RCC 7860 (cell line): ENCODE measurements around the gene MYOZ2.
"Not testable (repeated sequence)": the region's sequence is repeated elsewhere in the genome, so short reads cannot be mapped to it uniquely, and the experiment has no call there.

ENCODE experiments used
- DNase-seq: peaks from one replicate; pipeline ENCODE4 v3.0.0-alpha.2; 2015; ENCODE audit warnings: low spot score
- FAIRE-seq: peaks from 2 replicates; lab custom pipeline; 2012; peaks lifted over from hg19 to GRCh38; lab: Jason Lieb, UNC

The MYOZ2 gene

DNA sequence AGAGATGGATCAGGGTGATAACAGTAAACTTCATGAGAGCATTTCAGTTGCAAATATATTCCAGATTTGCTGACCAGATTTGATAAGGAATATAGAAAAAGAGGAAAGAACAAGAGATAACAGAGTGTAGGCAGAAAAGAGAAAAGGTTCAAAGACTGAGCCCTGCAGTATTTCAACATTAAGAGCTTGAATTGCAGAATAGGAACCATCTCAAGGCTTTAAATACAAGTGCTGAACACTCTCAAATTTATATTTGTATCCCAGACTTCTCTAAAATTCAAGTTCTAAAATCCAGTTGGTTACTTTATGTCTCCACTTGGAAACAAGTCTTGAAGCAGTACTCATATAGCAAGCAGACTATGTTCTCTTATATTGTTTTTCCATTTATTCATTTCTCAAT is 9.7 kb upstream of the MYOZ2 start:
- DNase-seq (no peak), FAIRE-seq (no peak)

DNA sequence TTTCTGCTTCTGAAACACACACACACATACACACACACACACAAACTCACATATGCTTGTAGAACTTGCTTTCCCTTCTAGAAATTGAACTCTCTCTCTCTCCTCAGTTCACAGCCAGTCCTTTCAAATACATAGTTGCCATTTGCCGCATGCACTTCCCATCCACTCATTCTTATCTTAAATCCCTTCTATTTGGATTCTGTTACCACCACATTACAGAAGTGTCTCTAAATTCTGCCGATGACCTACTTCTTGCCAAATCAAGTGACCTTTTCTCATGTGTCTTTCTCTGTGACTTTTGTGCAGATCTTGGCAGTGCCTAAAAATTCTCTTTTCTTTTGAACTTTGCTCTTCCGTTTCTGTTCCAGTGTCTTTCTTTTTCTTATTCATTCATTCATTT is 7.5 kb upstream of the MYOZ2 start:
- no peak for FAIRE-seq
- DNase-seq = no peak

DNA sequence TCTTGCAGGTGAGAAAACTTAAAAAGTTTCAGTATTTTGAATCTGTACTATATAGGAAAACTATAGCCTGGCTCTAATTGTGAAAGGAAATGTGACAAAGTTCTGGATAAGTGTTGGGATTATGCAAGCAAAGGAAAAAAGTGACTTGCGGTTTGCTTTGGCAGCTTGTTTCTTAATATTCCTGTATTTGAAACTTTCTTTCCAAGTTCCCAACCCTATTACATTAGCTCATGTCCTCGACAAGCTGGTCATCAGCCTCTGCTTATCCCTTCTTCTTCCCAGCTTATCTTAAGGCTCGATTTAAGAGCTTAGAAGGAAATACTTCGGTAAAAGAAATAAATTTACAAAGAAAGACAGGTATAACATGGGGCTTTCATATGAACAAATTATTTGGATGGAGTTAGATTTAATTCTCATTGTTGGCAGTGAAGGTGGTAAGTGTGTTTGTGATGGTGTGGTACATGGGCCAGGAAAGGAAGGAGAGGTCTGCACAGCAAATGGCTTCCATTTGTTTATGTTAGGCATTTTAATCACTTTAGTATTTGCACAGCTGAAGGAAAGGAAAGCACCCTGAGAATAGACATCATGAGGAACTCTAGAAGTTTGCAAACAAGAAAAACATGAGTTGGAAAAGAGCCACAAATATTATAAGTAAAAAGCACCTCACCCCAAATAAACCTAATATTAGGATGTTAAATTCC is 5.1 kb upstream of the MYOZ2 start:
- FAIRE-seq = no peak
- DNase-seq = no peak

DNA sequence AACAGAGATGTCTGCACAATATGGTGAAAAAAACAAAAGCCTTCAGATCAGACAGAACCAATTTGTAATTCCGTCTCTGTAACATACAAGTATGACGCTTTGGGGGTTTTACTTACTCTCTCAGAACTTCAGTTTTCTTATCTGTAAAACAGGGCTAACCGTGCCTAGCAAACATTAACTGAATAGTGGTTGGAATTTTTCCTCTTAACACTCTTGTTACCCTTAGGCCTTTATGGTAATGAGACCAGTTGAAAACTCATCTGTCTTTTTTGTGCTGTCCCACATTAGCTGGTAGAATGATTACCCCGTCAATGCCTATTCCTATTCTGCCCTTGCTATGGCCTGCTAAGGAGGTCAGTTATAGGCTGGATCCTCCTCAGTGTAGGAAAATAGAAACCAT is 4.5 kb upstream of the MYOZ2 start:
- no peak for FAIRE-seq

DNA sequence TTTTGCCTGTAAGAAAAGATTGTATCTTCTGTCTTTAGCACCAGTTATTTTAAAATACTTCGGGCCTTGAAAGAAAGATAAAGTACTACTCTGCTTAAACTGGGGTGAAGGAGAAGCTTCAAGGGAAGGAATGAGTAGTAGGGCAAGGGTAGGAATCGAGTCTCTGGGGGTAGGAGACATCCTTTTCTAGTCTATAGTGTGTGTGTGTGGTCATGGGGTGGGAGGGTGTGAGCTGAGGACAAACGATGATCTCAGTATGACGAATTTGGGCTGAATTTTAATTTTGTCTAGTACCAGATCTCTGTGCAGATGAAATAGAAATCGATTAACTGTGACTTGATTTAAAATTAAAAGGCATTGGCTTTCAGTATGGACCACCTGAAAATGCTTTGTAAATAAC is 3.3 kb upstream of the MYOZ2 start:
- FAIRE-seq (no peak), DNase-seq (no peak)

More for the DNA sequence above, 4.5 kb upstream of the MYOZ2 start:
- DNase-seq = no peak

DNA sequence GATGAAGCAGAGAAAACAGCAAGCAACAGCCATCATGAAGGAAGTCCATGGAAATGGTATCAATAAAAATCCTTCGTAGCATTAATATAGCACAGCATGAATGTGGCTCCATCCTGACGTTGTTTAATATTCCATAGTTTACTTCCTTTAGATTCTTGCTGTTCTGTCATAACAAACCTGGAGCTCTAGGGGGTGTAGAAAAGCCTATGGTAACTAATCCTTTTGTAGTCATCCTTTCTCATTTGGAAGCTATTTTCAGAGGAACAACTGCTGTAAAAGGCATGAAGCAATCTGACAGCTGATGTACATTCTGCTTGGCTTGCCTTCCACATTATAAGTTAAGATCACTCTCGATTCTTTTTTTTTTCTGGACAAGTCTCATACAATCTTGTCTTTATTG is 914 bp downstream of the MYOZ2 start:
- no peak for FAIRE-seq
- DNase-seq = no peak

DNA sequence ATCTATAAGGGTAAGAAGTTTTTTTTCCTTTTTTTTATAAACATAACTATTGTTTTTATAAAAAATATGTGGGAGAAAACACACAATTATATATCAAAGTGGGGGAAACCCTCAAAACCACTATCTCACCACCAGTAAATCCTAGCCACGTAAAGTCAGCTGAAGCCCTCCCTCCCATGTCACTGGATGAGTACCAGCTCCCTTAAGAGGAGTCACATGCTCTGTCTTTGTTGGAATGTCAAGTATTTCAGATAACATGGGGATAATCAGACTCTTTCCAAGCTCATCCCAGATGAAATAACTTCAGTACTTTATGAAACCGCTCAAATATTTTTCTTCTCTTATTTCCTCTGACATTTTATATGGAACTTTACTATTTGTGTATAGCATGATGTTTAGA is 2.4 kb downstream of the MYOZ2 start:
- FAIRE-seq (no peak), DNase-seq (no peak)

DNA sequence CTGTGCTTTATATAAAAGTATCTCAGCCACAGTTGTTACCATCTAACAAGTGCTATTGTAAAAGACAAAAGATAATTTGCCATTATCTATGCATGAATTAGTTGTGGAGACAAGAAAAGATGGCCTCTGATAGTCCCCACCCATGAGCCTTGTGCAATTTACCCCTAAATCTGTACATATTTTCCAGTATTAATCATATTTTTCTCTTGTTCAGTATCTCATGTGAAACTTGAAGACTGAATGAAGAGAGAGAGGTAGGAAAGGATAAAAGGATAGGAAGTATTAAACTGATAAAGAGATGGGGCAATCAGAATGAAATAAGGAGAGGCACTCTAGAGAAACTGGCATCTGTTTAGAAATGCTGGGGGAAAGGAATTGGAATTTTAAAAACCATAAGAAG is 3.7 kb downstream of the MYOZ2 start:
- DNase-seq = no peak
- FAIRE-seq = no peak

DNA sequence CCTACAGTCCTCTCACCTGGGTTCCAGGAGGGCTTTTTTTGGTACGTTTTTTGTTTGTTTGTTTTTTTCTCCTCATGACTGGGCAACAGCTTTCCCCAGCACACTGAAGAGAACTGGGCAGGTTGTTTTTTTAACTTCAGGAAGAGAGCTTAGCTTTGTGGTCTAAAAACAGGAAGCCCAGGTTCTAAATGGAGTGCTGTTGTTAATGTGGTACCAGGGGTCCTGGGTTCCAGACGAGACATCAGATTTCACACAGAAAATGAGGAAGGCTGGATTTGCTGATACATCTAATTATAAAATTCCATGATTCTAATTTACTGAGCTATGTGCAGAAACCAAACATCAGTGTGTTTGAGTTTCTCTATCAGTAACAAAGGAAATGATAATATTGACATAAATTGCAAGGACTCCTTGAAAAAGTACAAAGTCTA is 4.2 kb downstream of the MYOZ2 start:
- DNase-seq (no peak), FAIRE-seq (no peak)

DNA sequence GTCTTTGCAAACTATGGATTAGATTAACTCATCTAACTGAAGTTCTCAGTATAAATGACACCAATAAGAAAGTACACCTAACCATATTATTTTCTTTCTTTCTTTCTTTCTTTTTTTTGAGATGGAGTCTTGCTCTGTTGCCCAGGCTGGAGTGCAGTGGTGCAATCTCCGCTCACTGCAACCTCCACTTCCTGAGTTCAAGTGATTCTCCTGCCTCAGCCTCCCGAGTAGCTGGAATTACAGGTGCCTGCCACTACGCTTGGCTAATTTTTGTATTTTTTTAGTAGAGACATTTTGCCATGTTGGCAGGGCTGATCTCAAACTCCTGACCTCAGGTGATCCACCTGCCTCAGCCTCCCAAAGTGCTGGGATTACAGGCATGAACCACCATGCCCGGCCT is 5.7 kb downstream of the MYOZ2 start:
- not testable (repeated sequence) for FAIRE-seq, DNase-seq

DNA sequence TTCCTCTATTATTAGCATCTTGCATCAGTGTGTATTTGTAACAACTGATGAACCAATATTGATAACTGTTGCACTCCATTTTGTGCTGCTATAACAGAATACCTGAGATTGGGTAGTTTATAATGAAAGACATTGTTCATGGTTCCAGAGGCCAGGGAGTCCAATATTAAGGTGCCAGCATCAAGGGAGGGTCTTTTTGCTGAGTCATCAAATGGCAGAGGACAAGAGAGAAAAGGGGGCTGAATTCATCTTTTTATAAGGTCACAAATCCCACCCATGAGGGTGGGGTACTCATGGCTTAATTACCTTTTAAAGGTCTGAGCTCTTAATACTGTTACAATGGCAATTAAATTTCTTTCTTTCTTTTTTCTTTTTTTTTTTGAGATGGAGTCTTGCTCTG is 7.2 kb downstream of the MYOZ2 start:
- DNase-seq = no peak
- no peak for FAIRE-seq

DNA sequence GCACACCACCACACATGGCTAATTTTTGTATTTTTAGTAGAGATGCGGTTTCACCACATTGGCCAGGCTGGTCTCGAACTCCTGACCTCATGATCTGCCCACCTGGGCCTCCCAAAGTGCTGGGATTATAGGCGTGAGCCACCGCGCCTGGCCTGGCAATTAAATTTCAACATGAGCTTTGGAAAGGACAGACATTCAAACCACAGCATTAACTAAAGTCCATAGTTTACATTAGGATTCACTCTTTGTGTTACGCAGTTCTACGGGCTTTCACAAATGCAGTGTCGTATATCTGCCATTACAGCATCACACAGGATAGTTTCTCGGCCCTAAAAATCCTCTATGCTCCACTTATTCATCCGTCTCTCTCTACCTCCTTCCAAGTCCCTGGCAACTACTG is 7.7 kb downstream of the MYOZ2 start:
- not testable (repeated sequence) for DNase-seq, FAIRE-seq

DNA sequence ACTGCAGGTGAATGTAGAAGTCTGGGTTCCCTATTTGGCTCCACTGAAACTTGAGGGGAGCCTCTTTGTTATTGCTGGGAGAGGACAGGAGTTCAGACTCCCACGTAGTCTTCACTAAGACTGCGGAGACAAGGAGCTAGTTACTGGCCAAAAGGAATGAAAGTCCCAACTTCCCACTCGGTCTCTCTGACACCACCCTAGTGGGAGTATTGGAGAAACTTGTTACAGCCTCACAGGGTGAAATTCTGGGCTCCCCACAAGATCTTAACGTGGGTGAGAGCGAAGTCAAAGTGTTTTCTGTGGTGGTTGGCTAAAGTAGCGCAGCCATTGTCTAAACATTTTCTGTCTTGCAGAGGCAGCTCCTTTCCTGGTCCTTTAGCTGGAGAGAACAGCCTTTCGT is 13.5 kb downstream of the MYOZ2 start:
- DNase-seq (no peak), FAIRE-seq (no peak)

DNA sequence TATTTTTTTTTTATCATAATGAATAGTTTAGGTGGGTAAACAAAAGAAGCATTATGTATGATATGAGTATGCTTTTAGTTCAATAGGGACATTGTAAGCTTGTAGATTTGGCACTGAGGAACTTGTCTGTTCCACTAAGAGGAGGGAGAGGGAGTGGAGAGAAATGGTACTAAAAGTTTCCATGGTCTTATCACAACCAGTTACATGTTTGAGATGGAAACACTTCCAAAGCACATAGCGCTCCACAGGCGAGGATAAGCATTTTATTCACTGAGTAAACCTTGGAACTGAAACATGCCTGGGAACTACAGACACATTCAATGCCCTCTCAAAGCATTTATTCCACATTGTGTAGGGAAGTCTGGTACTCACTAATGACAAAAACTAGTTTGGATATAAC is 15.5 kb downstream of the MYOZ2 start:
- FAIRE-seq = no peak
- no peak for DNase-seq

DNA sequence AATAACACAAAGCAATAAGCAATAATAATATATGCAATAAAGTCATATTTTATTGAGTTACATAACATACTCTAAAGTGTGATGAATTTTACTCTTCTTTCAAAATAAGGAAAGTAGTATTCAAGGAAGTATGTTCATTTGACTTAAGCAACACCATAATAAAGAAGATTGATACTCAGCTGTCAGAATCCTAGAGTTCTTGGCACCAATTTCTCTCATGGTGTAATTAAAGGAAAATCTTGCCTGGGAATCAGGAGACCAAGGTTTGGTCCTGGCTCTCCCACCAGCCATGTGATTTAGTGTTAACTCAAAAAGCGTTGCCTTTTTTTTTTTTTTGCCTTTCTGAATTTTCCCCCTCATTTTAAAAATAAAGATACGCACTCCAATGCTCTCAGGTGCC is 17.1 kb downstream of the MYOZ2 start:
- DNase-seq = no peak
- FAIRE-seq = no peak

DNA sequence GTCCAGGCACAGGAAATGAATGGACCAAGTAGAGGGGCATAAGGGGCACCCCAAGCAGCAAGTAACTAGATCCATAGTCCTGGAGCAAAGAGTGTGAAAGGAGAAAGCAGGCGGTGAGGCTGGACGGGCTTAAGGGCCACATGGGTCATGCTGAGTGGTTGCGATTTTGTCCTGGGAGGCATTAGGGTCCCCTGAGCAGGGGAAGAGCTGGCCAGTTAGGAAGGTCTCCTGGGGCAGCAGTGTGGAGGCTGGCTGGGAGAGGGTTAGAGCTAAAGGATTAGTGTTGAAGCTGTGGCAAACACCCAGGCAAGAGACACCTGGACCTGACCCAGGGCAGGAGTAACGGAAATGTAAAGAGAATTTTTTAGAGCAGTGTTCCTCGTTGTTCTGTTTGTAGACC is 26.5 kb downstream of the MYOZ2 start:
- FAIRE-seq (no peak), DNase-seq (no peak)

DNA sequence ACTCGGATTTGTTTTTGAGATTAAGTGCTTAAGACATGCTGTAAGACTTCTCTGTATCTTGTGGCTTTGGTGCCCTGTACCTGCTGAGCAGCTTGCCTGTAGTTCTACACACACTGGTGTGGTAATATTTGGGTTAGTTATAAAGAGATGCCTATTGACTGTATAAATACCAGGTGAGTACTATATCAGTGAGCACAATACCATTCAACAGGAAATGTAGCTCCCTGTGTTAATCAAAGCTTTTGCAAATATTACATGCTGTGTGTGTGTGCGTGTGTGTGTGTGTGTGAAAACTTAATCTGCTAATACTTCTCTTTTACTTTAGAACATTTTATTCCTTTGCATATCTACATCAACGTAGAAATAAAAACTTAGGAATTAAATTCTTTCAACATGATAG is 30.1 kb downstream of the MYOZ2 start:
- FAIRE-seq (no peak), DNase-seq (no peak)

DNA sequence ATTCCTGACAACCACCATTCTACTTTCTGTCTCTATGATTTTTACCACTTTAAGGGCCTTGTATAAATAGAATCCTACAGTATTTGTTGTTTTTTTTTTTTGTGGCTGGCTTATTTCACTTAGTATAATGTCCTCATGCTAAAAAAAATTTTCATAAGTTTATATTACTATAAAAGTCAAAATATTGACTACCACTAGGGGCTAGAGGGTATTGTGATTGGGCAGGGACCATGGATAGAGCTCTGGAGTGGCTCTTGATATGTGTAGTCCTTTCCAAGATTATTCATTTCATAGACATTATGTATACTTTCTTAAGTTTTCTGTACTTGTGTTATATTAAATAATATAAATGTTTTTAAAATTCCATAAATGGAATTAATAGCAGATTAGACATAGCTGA is 34.6 kb downstream of the MYOZ2 start:
- DNase-seq = no peak
- FAIRE-seq = no peak

DNA sequence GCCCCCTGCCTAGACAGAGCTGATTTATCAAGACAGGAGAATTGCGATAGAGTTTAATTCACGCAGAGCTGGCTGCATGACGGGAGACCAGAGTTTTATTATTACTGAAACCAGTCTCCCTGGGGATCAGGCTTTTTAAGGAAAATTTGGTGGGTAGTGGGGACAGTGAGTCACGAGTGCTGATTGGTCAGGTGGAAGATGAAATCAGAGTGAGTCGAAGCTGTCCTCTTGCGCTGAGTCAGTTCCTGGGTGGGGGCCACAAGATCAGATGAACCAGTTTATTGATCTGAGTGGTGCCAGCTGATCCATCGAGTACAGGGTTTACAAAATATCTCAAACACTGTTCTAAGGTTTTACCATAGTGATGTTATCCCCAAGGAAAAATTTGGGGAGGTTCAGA is 36.6 kb downstream of the MYOZ2 start:
- DNase-seq = no peak
- FAIRE-seq = no peak

DNA sequence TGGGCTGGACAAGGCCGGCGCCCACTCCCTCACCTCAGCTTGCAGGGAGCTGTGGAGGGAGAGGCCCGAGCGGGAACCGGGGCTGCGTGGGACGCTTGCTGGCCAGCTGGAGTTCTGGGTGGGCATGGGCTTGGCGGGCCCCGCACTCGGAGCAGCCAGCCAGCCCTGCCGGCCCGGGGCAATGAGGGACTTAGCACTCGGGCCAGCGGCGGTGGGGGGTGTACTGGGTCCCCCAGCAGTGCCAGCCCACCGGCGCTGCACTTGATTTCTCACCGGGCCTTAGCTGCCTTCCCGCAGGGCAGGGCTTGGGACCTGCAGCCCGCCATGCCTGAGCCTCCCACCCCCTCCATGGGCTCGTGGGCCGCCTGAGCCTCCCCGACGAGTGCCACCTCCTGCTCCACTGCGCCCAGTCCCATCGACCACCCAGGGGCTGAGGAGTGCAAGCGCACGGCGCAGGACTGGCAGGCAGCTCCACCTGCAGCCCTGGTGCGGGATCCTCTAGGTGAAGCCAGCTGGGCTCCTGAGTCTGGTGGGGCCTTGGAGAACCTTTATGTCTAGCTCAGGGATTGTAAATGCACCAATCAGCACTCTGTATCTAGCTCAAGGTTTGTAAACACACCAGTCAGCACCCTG is 38.2 kb downstream of the MYOZ2 start:
- FAIRE-seq = not testable (repeated sequence)

DNA sequence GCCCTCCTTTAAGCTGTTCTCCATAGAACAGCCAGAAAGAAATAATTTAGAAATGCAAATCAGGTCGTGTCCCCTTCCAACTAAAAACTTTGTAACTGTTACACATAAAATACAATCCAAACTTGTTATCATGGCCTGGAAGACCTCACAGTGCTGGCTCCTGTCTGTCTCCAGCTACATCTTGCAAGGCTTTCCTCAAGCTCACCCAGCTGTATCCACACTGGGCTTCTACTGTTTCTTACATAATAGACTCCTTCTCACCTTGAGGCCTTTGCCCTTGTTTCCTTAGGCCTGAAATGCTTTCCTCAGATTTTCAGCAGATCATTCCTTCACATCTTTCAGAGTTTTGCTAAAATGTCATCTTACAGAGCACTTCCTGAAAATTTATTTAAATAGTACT is 43.4 kb downstream of the MYOZ2 start:
- FAIRE-seq (no peak), DNase-seq (no peak)

More for the DNA sequence above, 38.2 kb downstream of the MYOZ2 start:
- not testable (repeated sequence) for DNase-seq

DNA sequence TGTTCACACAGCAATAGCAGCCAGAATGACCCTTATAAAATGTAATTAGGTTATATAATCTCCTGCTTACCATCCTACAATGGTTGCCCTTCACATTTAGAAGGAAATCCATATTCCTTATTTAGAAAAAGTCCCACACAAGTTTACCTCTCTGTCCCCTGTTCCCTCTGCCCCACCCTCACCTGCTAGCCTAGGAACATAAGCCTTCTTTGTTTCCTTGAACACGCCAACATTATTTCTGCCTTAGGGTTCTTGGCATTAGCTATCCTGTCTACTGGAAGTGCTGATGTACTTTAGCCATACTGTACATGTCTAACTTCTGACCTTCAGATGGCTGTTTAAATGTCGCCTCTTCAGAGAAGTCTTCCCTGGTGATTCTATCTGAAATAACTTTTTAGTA is 48.5 kb downstream of the MYOZ2 start:
- DNase-seq = no peak
- no peak for FAIRE-seq

DNA sequence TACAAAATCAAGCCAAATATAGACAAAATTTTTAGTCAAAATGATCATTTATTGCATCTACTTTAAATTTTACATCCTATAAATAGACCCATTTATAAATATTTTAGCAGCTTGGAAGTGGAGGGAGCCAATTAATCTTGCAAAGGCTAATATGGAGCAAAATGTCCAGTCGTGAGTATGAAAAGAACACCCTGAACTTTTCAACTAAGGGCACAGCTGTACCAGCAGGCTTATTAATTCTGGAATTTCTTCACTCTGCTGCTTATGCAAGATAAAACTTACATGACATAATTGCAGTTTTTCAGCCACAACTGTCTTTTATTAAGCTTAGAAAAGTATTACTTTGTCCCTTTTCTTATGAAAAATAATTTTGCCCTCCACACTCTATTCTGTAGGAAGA is 54.0 kb downstream of the MYOZ2 start:
- FAIRE-seq (no peak), DNase-seq (no peak)
